ENCODE results near the gene OR4E2. TPM values are rescaled to one million over a fixed set of nuclear protein-coding genes. Genes with fewer than 3 reads are reported as not detected.

OR4E2 gene
- polyA plus RNA-seq, 3 donors from 2014 or later: not detected

DNA sequence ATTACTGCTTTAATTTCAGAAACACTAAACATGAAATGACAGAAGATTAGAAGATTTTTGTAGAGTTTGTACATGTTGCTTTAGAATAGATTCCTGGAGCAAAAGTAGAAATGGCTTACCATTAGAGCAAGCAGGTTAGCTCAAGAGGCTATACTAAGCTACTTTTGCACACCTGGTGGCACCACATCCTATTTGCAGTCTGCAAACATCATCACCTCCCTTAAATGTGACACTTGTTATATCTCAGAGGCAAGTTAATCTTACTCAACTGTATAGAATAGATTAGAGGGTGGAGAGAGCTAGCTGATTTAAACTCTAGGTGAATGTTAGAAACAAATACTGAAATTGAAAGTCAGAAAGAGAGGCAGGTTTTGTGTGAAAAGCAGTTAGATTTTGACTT lies 50.7 kb downstream of the OR4E2 start:
- Mint-ChIP-seq H3K27ac (no peak overlapping the region), H3K4me1 (peaks cover 12 to 13% of the 10 kb centered on the region in 2 donors), H3K4me3 (no peak overlapping the region), H3K36me3 (no peaks in the 10 kb centered on the region), H3K27me3 (ENCODE audit: low read depth in 3 of 3) (peaks cover 7 to 21% (median 8%) of the 10 kb centered on the region in 3 donors), H3K9me3 (peaks cover 0 to 9% (median 0%) of the 10 kb centered on the region in 6 donors)
- peak in 1 of 3 donors; percentile 1 for DNase-seq

DNA sequence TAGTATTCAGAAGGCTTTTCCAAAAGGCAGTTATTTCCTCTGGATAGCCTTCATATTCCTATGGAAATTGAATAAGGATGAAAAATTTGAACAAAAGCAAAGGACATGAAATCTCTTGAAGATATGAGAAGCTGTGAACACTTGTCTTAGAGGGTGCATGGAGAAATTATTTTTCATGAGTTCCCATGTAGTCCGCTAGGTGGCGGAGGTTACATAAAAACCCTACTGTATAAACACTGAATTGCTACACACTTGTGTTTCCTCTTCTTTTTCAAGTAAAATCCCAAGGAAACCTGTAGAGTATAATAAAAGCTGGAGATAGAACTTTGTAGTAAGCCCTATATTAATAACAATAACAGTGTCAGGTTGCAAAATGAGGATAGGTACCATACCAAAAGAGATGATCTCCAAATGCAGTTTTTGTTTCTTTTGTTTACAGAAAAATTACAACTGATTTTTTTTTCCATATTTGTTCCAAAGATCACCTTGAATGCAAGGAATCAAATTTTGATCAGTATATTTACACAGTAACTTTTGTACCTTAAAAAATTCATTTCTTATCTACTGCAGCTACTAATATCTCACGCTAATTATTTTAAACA lies 57.8 kb downstream of the OR4E2 start:
- peak in 1 of 3 donors; percentile 17 for DNase-seq
- Mint-ChIP-seq H3K27me3 (ENCODE audit: low read depth in 3 of 3) (peaks cover 3 to 37% (median 9%) of the 10 kb centered on the region in 3 donors), H3K9me3 (peaks cover 0 to 5% (median 0%) of the 10 kb centered on the region in 6 donors), H3K36me3 (no peaks in the 10 kb centered on the region), H3K4me1 (no peaks in the 10 kb centered on the region), H3K4me3 (no peak overlapping the region), H3K27ac (no peak overlapping the region)

DNA sequence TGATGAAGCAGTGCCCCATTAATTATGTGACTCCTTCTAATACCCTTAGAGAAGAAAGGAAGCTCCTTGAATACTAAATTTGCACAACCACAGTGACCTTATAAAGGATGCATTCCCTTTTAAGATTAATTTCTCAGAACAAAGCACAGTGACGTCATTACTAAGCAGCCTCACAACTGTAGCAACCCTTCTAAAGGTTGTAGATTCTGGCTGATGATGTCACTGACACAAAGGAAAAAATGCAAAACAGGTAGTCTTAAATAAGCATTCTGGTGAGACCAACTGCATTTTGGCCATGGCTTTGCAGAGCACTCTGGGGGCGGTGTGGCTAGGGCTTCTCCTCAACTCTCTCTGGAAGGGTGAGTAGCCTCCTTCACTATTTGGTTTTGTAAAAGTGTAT lies 58.4 kb downstream of the OR4E2 start:
- Mint-ChIP-seq H3K27ac (no peak overlapping the region), H3K27me3 (ENCODE audit: low read depth in 3 of 3) (peaks cover 3 to 36% (median 5%) of the 10 kb centered on the region in 3 donors)
- DNase-seq: no peak

DNA sequence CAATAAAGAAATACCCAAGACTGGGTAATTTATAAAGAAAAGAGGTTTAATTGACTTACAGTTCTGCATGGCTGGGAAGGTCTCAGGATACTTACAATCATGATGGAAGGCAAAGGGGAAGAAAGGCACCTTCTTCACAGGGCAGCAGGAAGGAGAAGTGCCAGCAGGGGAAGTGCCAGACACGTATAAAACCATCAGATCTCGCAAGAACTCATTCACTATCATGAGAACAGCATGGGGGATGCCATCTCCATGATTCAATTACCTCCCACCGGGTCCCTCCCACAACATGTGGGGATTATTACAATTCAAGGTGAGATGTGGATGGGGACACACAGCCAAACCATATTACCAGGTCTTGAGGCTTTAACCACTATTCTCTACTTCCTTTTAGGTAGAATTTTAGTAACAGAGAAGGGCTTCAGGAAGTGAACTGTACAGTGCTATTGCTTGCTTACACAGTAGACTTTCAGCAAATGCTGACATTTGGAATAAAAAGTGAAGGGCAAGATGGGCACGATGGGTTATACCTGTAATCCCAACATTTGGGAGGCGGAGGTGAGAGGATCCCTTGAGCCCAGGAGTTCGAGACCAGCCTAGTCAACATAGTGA lies 60.8 kb downstream of the OR4E2 start:
- Mint-ChIP-seq H3K27ac (no peak overlapping the region), H3K4me3 (no peak overlapping the region), H3K27me3 (ENCODE audit: low read depth in 3 of 3) (peaks cover 4 to 26% (median 4%) of the 10 kb centered on the region in 3 donors), H3K4me1 (no peaks in the 10 kb centered on the region), H3K36me3 (no peaks in the 10 kb centered on the region), H3K9me3 (no peaks in the 10 kb centered on the region)
- no peak for DNase-seq

More for the DNA sequence above, 58.4 kb downstream of the OR4E2 start:
- Mint-ChIP-seq H3K9me3 (peaks cover 0 to 5% (median 0%) of the 10 kb centered on the region in 6 donors), H3K4me3 (no peak overlapping the region), H3K4me1 (no peaks in the 10 kb centered on the region), H3K36me3 (no peaks in the 10 kb centered on the region)

Other genes with a start within 250 kb of the OR4E2 start
- 10 to 100 TPM; 14.5 to 62.6 (median 14.8) TPM for gene CHD8, start 197.7 kb upstream of the OR4E2 start, polyA plus RNA-seq
- gene RAB2B, start 176.9 kb upstream of the OR4E2 start, polyA plus RNA-seq: 10 to 100 TPM in 2 of 3 donors, 1 to 10 TPM in 1; 7.7 to 20.0 (median 18.5) TPM
- gene TOX4, start 176.6 kb upstream of the OR4E2 start, polyA plus RNA-seq: 100 to 1,000 TPM in 1 of 3 donors, 10 to 100 TPM in 2; 81.4 to 101 (median 84.7) TPM
- 10 to 100 TPM; 10.0 to 21.6 (median 18.0) TPM for gene METTL3, start 142.5 kb upstream of the OR4E2 start, polyA plus RNA-seq
- 1 to 10 TPM in 2 of 3 donors, under 1 TPM in 1; 0.80 to 1.6 (median 1.2) TPM for gene SALL2, start 127.5 kb upstream of the OR4E2 start, polyA plus RNA-seq
- gene OR10G3, start 73.8 kb upstream of the OR4E2 start, polyA plus RNA-seq: not detected
- not detected for gene OR10G2, start 18.9 kb upstream of the OR4E2 start, polyA plus RNA-seq
- gene OR4E1, start 20.0 kb downstream of the OR4E2 start, polyA plus RNA-seq: not detected